Osteocyte (in vitro differentiated cells): ENCODE data around the gene RACK1. TPM values are rescaled to one million over a fixed set of nuclear protein-coding genes. Genes with fewer than 3 reads are reported as not detected.

ENCODE experiments used
- DNase-seq: peaks from one replicate; pipeline ENCODE4 v3.0.0; 2021; ENCODE audit warnings: mixed read lengths; ENCODE audit not compliant: unreplicated experiment; ENCODE audit errors: extremely low spot score
- H3K27ac Mint-ChIP-seq: one replicate; pipeline ENCODE4 v1.8.0; 2021; ENCODE audit warnings: mild to moderate bottlenecking, mixed read lengths; ENCODE audit not compliant: unreplicated experiment
- H3K27me3 Mint-ChIP-seq: one replicate; pipeline ENCODE4 v1.8.0; 2021; ENCODE audit warnings: mixed read lengths; ENCODE audit not compliant: unreplicated experiment
- H3K36me3 Mint-ChIP-seq: one replicate; pipeline ENCODE4 v1.8.0; 2021; ENCODE audit warnings: mixed read lengths; ENCODE audit not compliant: unreplicated experiment
- H3K4me1 Mint-ChIP-seq: one replicate; pipeline ENCODE4 v1.8.0; 2021; ENCODE audit warnings: mixed read lengths; ENCODE audit not compliant: unreplicated experiment
- H3K4me3 Mint-ChIP-seq: one replicate; pipeline ENCODE4 v1.8.0; 2021; ENCODE audit warnings: mild to moderate bottlenecking, moderate library complexity, mixed read lengths; ENCODE audit not compliant: unreplicated experiment
- H3K9me3 Mint-ChIP-seq: one replicate; pipeline ENCODE4 v1.8.0; 2021; ENCODE audit warnings: mixed read lengths; ENCODE audit not compliant: unreplicated experiment
- CTCF ChIP-seq: fragments of 200-600 bp; sonication (generic); IDR thresholded peaks from 2 replicates; pipeline ENCODE4 v1.5.0; 2021; ENCODE audit warnings: antibody characterized with exemption, mild to moderate bottlenecking, moderate library complexity
- total RNA-seq: library from RNA; stranded (reverse); gene quantifications from 2 replicates; pipeline ENCODE4 v1.2.1, GENCODE V29; 2021

RACK1 gene
- total RNA-seq, 1 donor from 2014 or later, result 1,921 TPM

DNA sequence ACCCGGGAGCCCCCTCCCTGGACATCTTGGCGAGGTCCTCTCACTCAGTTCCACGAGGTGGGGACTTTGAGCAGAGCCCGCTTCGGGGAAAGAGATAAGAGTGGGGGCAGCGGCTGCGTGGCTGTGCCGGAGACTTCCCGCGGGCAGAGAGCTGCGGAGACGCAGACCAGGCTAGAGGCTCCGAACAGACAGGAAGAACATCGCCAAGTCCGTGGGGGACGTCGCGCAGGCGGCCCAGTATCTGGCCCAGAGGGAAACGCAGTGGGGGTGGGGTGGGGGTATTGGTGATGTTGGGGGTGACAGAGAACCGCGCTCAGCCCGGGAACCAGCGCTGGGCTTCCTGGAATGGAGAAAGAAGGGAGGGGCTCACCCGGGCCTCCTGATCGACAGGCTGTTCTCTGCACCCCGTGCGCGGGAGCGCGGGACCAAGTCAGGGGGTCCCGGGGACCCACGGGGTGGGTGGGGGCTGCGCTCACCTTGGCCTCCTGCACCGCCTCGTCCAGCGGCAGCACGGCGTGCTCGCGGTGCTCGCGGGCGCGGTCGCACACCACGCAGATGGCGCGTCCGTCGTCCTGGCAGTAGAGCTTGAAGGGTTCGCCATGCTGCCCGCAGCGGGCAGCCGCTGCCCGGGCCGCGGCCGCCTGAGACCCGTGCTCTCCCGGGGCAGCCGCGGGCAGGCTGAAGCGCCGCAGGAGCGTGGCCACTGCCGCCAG, 39.4 kb downstream of the RACK1 start:
- peak overlapping the region; percentile 86 for H3K4me3 Mint-ChIP-seq
- no peaks in the 10 kb centered on the region for H3K9me3 Mint-ChIP-seq
- no peak for TF ChIP-seq CTCF
- peak overlapping the region; percentile 75 for H3K27ac Mint-ChIP-seq
- no peaks in the 10 kb centered on the region for H3K36me3 Mint-ChIP-seq
- no peaks in the 10 kb centered on the region for H3K27me3 Mint-ChIP-seq
- no peak for DNase-seq
- peaks cover 24% of the 10 kb centered on the region for H3K4me1 Mint-ChIP-seq

DNA sequence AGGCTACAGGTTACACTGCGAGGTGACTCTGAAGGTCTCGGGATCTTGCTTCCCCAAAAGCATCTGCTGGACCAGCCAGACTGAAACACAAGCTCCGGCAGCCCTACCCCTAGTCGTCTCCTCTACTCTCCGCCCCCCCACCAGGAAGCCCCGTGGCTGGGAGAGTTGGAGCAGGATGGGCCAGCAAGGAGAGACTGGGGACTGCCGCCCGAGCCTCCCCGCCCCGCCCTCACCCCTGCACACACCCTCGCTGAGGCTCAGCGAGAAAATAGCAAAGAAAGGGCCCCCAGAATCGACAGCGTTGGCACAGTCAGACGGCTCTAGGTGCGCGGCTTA, 40.0 kb downstream of the RACK1 start:
- Mint-ChIP-seq H3K27me3 (no peaks in the 10 kb centered on the region), H3K4me3 (peak overlapping the region; percentile 86), H3K36me3 (peaks cover under 1% of the 10 kb centered on the region), H3K27ac (peak overlapping the region; percentile 75), H3K4me1 (peaks cover 24% of the 10 kb centered on the region), H3K9me3 (no peaks in the 10 kb centered on the region)
- no peak for DNase-seq
- no peak for TF ChIP-seq CTCF

- Mint-ChIP-seq H3K27ac (no peak overlapping the region), H3K36me3 (peaks cover 2% of the 10 kb centered on the region), H3K4me3 (peak overlapping the region; percentile 86), H3K9me3 (no peaks in the 10 kb centered on the region), H3K27me3 (no peaks in the 10 kb centered on the region), H3K4me1 (peaks cover 23% of the 10 kb centered on the region)
- TF ChIP-seq CTCF, result no peak
- DNase-seq, result no peak
Observed at GRCh38 chr5:181203093-181203711, 40.5 kb downstream of the RACK1 start.

GRCh38 chr5:181200816-181201215, 42.9 kb downstream of the RACK1 start:
- DNase-seq, result no peak
- TF ChIP-seq CTCF, result no peak
- Mint-ChIP-seq H3K4me1 (peaks cover 15% of the 10 kb centered on the region), H3K9me3 (no peaks in the 10 kb centered on the region), H3K36me3 (peaks cover 2% of the 10 kb centered on the region), H3K4me3 (no peak overlapping the region), H3K27ac (no peak overlapping the region), H3K27me3 (no peaks in the 10 kb centered on the region)

DNA sequence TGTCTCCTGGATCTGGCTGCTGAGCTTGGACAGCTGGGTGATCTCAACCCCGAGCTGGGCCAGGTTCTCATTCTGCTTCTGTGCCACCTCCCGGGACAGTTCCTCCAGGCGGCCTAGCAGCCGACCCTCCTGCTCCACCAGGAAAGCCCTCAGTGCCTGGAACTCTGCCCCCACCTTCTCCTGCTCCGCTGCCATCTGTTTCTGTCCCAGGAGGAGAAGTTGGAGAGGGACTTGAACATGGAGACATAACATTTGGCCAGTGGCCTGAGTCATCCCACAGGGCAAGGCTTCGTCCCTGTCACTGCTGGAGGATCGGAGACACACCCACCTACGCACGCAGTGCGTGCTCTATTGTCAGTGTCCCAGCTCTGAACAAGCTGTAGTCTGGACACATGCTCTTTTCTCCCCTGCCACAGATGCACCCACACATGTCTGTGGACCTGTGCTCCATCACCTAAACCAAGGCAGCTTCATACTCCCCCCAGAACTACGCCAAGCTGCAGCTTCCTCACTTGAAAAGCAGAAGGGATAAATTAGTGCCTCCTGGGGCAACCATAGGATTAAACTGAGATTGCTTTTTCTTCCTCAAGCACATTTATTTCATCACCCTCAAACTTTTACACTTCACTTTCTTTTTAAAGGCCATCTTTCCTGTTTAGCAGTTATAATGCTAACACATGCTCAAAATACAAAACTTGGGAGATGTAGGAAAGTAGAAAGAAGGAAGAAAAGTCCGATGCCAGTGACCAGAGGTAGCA, 43.6 kb downstream of the RACK1 start:
- TF ChIP-seq CTCF, result no peak
- Mint-ChIP-seq H3K4me3 (no peak overlapping the region), H3K27me3 (no peaks in the 10 kb centered on the region), H3K4me1 (peaks cover 11% of the 10 kb centered on the region), H3K27ac (no peak overlapping the region), H3K9me3 (no peaks in the 10 kb centered on the region), H3K36me3 (peaks cover 2% of the 10 kb centered on the region)
- DNase-seq, result no peak
